ENCODE data around the gene KRT72.

The KRT72 gene

GRCh38 chr12:52575948-52576347 is 25.3 kb downstream of the KRT72 start:
- no peak for DNase-seq

- DNase-seq: no peak
Observed at GRCh38 chr12:52575256-52575655, 26.0 kb downstream of the KRT72 start.

GRCh38 chr12:52573743-52574142 is 27.5 kb downstream of the KRT72 start, which contains the start of gene KRT74:
TSS of gene KRT74 (minus strand) at chr12:52573843. CDS start at chr12:52573777, 66 bp downstream.
- no peak for DNase-seq

- DNase-seq: no peak
Observed at GRCh38 chr12:52573306-52573705, 28.0 kb downstream of the KRT72 start.

- DNase-seq: no peak
Observed at GRCh38 chr12:52570511-52570910, 30.8 kb downstream of the KRT72 start.

GRCh38 chr12:52568111-52568510 is 33.2 kb downstream of the KRT72 start:
- no peak for DNase-seq

GRCh38 chr12:52566847-52567291 is 34.4 kb downstream of the KRT72 start:
- no peak for DNase-seq

- no peak for DNase-seq
Observed at GRCh38 chr12:52564582-52564981, 36.7 kb downstream of the KRT72 start.

- no peak for DNase-seq
Observed at GRCh38 chr12:52561880-52562449, 39.3 kb downstream of the KRT72 start.

GRCh38 chr12:52559979-52560378 is 41.3 kb downstream of the KRT72 start:
- no peak for DNase-seq

- DNase-seq: no peak
Observed at GRCh38 chr12:52558781-52559445, 42.4 kb downstream of the KRT72 start.

- DNase-seq: no peak
Observed at GRCh38 chr12:52557476-52557875, 43.8 kb downstream of the KRT72 start.

- no peak for DNase-seq
Observed at GRCh38 chr12:52555577-52555976, 45.7 kb downstream of the KRT72 start.

GRCh38 chr12:52552681-52553195 is 48.5 kb downstream of the KRT72 start, which contains the start of gene KRT71:
TSS of gene KRT71 (minus strand) at chr12:52553145. CDS start at chr12:52553077, 68 bp downstream.
- no peak for DNase-seq

GRCh38 chr12:52552055-52552454 is 49.2 kb downstream of the KRT72 start:
- DNase-seq: no peak

- DNase-seq: no peak
Observed at GRCh38 chr12:52551216-52551865, 49.9 kb downstream of the KRT72 start.

GRCh38 chr12:52546126-52546525 is 55.1 kb downstream of the KRT72 start:
- DNase-seq: no peak

- no peak for DNase-seq
Observed at GRCh38 chr12:52543985-52544883, 57.0 kb downstream of the KRT72 start.

- no peak for DNase-seq
Observed at GRCh38 chr12:52542785-52543318, 58.4 kb downstream of the KRT72 start.

- no peak for DNase-seq
Observed at GRCh38 chr12:52542157-52542556, 59.1 kb downstream of the KRT72 start.

GRCh38 chr12:52541709-52542108 is 59.6 kb downstream of the KRT72 start:
- no peak for DNase-seq

GRCh38 chr12:52540531-52540930 is 60.7 kb downstream of the KRT72 start:
- DNase-seq: no peak

- no peak for DNase-seq
Observed at GRCh38 chr12:52539821-52540173, 61.5 kb downstream of the KRT72 start.
